ENCODE results near the gene OTX1. TPM values are rescaled to one million over a fixed set of nuclear protein-coding genes. Genes with fewer than 3 reads are reported as not detected.

OTX1 gene
- total and polyA plus RNA-seq, 2 experiments from 2014 or later: not detected

- H3K9me3 ChIP-seq (ENCODE audit: low read depth): no peaks in the 10 kb centered on the region
- WGBS, 2 experiments (ENCODE audit: low coverage in 1 of 2, low lambda C conversion rate in 2 of 2, missing lambda C conversion rate in 2 of 2): 97 to 100% methylated on average over 1 of the region's 1 CpG
- TF ChIP-seq EZH2 (IDR thresholded peaks at IDR 0.05; ENCODE audit: insufficient read depth, poor library complexity, severe bottlenecking) (no peak), EZH2phosphoT487 (IDR thresholded peaks at IDR 0.05; ENCODE audit: insufficient read depth, low read depth) (no peak)
- H3K36me3 ChIP-seq (ENCODE audit: low read depth): peaks cover 14% of the 10 kb centered on the region; the same call in 1 of the 2 replicates
- DNase-seq: peak; percentile 38
- no peaks in the 10 kb centered on the region for H3K79me2 ChIP-seq (ENCODE audit: insufficient read depth)
- H4K20me1 ChIP-seq (ENCODE audit: insufficient read depth): no peaks in the 10 kb centered on the region
- no peak overlapping the region for H3K27ac ChIP-seq
- no peak overlapping the region for H3K4me3 ChIP-seq
- no peak overlapping the region for H2AFZ ChIP-seq
- no peaks in the 10 kb centered on the region for H3K27me3 ChIP-seq (replicated peaks; ENCODE audit: insufficient read depth)
- H3K9ac ChIP-seq: no peak overlapping the region
- no peaks in the 10 kb centered on the region for H3K9me2 ChIP-seq (ENCODE audit: insufficient read depth)
- in situ Hi-C loops (cut with MboI): no loop called here
- peaks cover 7% of the 10 kb centered on the region for H3K4me1 ChIP-seq (ENCODE audit: insufficient read depth)
- no peak overlapping the region for H3K4me2 ChIP-seq (ENCODE audit: unreplicated experiment)
- H3F3A ChIP-seq (ENCODE audit: insufficient read depth): no peaks in the 10 kb centered on the region
Measured at GRCh38 chr2:63029058-63029457, 21.6 kb upstream of the OTX1 start.

DNA sequence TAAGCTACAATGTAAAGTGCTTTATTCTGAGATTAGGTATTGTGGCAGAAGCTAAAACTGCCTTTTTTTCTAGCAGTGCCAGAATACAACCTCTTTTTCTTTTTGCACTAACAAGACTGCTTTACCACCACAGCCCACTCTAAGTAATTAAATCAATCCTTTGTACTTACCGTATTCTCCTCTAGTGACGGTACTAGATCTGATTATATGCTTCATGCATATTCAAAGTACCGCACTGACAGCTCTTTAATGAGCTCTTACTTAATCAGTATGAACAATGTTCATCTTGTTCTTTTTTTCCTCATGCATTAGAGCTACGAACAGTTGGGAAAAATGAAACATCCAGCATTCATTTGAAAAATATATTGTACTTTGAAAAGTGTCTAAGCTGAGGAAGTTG is 16.1 kb upstream of the OTX1 start:
- WGBS, 2 experiments (ENCODE audit: low coverage in 1 of 2, low lambda C conversion rate in 2 of 2, missing lambda C conversion rate in 2 of 2): 88 to 90% methylated on average over 4 of the region's 4 CpGs
- Histone ChIP-seq H2AFZ (no peak overlapping the region), H3K9me3 (ENCODE audit: low read depth) (no peaks in the 10 kb centered on the region), H3K4me1 (ENCODE audit: insufficient read depth) (peaks cover 4% of the 10 kb centered on the region; the same call in 1 of the 2 replicates), H3K4me3 (no peak overlapping the region), H3F3A (ENCODE audit: insufficient read depth) (peaks cover 4% of the 10 kb centered on the region; the same call in 1 of the 2 replicates), H3K9me2 (ENCODE audit: insufficient read depth) (no peaks in the 10 kb centered on the region), H4K20me1 (ENCODE audit: insufficient read depth) (no peaks in the 10 kb centered on the region), H3K36me3 (ENCODE audit: low read depth) (peaks cover 11% of the 10 kb centered on the region; the same call in 1 of the 2 replicates), H3K27ac (no peak overlapping the region), H3K27me3 (replicated peaks; ENCODE audit: insufficient read depth) (no peaks in the 10 kb centered on the region), H3K79me2 (ENCODE audit: insufficient read depth) (no peaks in the 10 kb centered on the region), H3K9ac (no peak overlapping the region), H3K4me2 (ENCODE audit: unreplicated experiment) (no peak overlapping the region)
- no peak for TF ChIP-seq EZH2phosphoT487 (IDR thresholded peaks at IDR 0.05; ENCODE audit: insufficient read depth, low read depth)
- no peak for TF ChIP-seq EZH2 (IDR thresholded peaks at IDR 0.05; ENCODE audit: insufficient read depth, poor library complexity, severe bottlenecking)
- DNase-seq: no peak
- in situ Hi-C loops (cut with MboI): no loop called here

DNA sequence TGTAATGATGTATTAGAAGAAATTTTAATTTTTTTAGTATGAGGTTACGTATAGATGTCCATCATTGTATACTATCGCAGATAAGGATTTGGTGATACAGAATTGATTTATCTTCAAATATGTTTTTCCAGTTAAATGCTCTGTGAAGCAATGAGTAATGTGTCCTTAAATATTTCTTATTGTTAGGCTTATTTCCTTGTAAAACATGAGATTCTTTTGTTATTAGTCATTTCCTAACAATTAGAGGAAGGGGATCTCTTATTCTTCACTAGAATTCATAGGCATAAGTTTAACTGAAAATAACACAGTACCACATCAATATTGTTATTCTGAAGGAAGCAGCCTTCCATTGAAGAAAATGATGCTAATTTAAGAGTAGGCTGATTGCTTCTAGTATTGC is 15.5 kb upstream of the OTX1 start:
- Histone ChIP-seq H3K36me3 (ENCODE audit: low read depth) (peaks cover 11% of the 10 kb centered on the region; the same call in 1 of the 2 replicates), H3K9me2 (ENCODE audit: insufficient read depth) (no peaks in the 10 kb centered on the region), H3K9ac (no peak overlapping the region), H3F3A (ENCODE audit: insufficient read depth) (peaks cover 4% of the 10 kb centered on the region; the same call in 1 of the 2 replicates), H3K79me2 (ENCODE audit: insufficient read depth) (no peaks in the 10 kb centered on the region), H3K27ac (no peak overlapping the region), H3K4me1 (ENCODE audit: insufficient read depth) (peaks cover 4% of the 10 kb centered on the region; the same call in 1 of the 2 replicates), H2AFZ (no peak overlapping the region), H3K4me3 (no peak overlapping the region), H3K27me3 (replicated peaks; ENCODE audit: insufficient read depth) (no peaks in the 10 kb centered on the region), H3K9me3 (ENCODE audit: low read depth) (no peaks in the 10 kb centered on the region), H3K4me2 (ENCODE audit: unreplicated experiment) (no peak overlapping the region), H4K20me1 (ENCODE audit: insufficient read depth) (no peaks in the 10 kb centered on the region)
- 97 to 99% methylated on average over 2 of the region's 2 CpGs for WGBS, 2 experiments (ENCODE audit: low coverage in 1 of 2, low lambda C conversion rate in 2 of 2, missing lambda C conversion rate in 2 of 2)
- in situ Hi-C loops (cut with MboI): no loop called here
- no peak for DNase-seq
- TF ChIP-seq EZH2phosphoT487 (IDR thresholded peaks at IDR 0.05; ENCODE audit: insufficient read depth, low read depth): no peak
- TF ChIP-seq EZH2 (IDR thresholded peaks at IDR 0.05; ENCODE audit: insufficient read depth, poor library complexity, severe bottlenecking): no peak

- H3K27me3 ChIP-seq (replicated peaks; ENCODE audit: insufficient read depth): no peaks in the 10 kb centered on the region
- no peaks in the 10 kb centered on the region for H3K9me2 ChIP-seq (ENCODE audit: insufficient read depth)
- H3K4me2 ChIP-seq (ENCODE audit: unreplicated experiment): no peak overlapping the region
- 97 to 99% methylated on average over 4 of the region's 4 CpGs for WGBS, 2 experiments (ENCODE audit: low coverage in 1 of 2, low lambda C conversion rate in 2 of 2, missing lambda C conversion rate in 2 of 2)
- no peak overlapping the region for H3K27ac ChIP-seq
- no peak overlapping the region for H2AFZ ChIP-seq
- no peaks in the 10 kb centered on the region for H4K20me1 ChIP-seq (ENCODE audit: insufficient read depth)
- H3F3A ChIP-seq (ENCODE audit: insufficient read depth): peaks cover 4% of the 10 kb centered on the region; the same call in 1 of the 2 replicates
- no peak for DNase-seq
- H3K79me2 ChIP-seq (ENCODE audit: insufficient read depth): no peaks in the 10 kb centered on the region
- H3K4me3 ChIP-seq: no peak overlapping the region
- H3K9me3 ChIP-seq (ENCODE audit: low read depth): no peaks in the 10 kb centered on the region
- H3K4me1 ChIP-seq (ENCODE audit: insufficient read depth): peaks cover 4% of the 10 kb centered on the region; the same call in 1 of the 2 replicates
- TF ChIP-seq EZH2phosphoT487 (IDR thresholded peaks at IDR 0.05; ENCODE audit: insufficient read depth, low read depth) (no peak), EZH2 (IDR thresholded peaks at IDR 0.05; ENCODE audit: insufficient read depth, poor library complexity, severe bottlenecking) (no peak)
- no peak overlapping the region for H3K9ac ChIP-seq
- H3K36me3 ChIP-seq (ENCODE audit: low read depth): peaks cover 11% of the 10 kb centered on the region; the same call in 1 of the 2 replicates
- in situ Hi-C loops (cut with MboI): no loop called here
Measured at GRCh38 chr2:63035660-63036059, 15.0 kb upstream of the OTX1 start.

Measured in GM23248 (cell line).